Neural progenitor cell (in vitro differentiated cells): ENCODE measurements around the gene HOOK2. TPM values are rescaled to one million over a fixed set of nuclear protein-coding genes. Genes with fewer than 3 reads are reported as not detected.

Experiments
- DNase-seq: peaks from one replicate; pipeline ENCODE4 v3.0.0-alpha.2; 2016; ENCODE audit warnings: low spot score
- H2AFZ ChIP-seq: fragments of 200-600 bp; sonication (generic); replicated peaks from 2 replicates; pipeline ENCODE4 v1.6.1; 2016; ENCODE audit warnings: antibody characterized with exemption
- H3F3A ChIP-seq: fragments of 200-600 bp; sonication (generic); 2 replicates; pipeline ENCODE4 v1.6.1; 2016; ENCODE audit warnings: antibody characterized with exemption, low read depth
- H3K27ac ChIP-seq: fragments of 200-600 bp; sonication (generic); 2 replicates; pipeline ENCODE4 v1.5.1; 2016; ENCODE audit warnings: mild to moderate bottlenecking
- H3K27me3 ChIP-seq: fragments of 200-600 bp; sonication (generic); 2 replicates; pipeline ENCODE4 v1.6.1; 2016; ENCODE audit warnings: mild to moderate bottlenecking, moderate library complexity
- H3K36me3 ChIP-seq: fragments of 200-600 bp; sonication (generic); 2 replicates; pipeline ENCODE4 v1.5.1; 2016
- H3K4me1 ChIP-seq: fragments of 200-600 bp; sonication (generic); 2 replicates; pipeline ENCODE4 v1.6.1; 2016; ENCODE audit warnings: mixed run types
- H3K4me2 ChIP-seq: fragments of 200-600 bp; sonication (generic); 2 replicates; pipeline ENCODE4 v1.6.1; 2016
- H3K4me3 ChIP-seq: fragments of 200-600 bp; sonication (generic); 2 replicates; pipeline ENCODE4 v1.5.1; 2016
- H3K79me2 ChIP-seq: fragments of 200-600 bp; sonication (generic); 2 replicates; pipeline ENCODE4 v1.6.1; 2016; ENCODE audit warnings: low read depth
- H3K9ac ChIP-seq: fragments of 200-600 bp; sonication (generic); 2 replicates; pipeline ENCODE4 v1.6.1; 2016
- H3K9me3 ChIP-seq: fragments of 200-600 bp; sonication (generic); 2 replicates; pipeline ENCODE4 v1.5.1; 2016; ENCODE audit warnings: low read depth
- H4K20me1 ChIP-seq: fragments of 200-600 bp; sonication (generic); 2 replicates; pipeline ENCODE4 v1.6.1; 2016; ENCODE audit warnings: low read depth
- H3K27ac Mint-ChIP-seq: 3 replicates; pipeline ENCODE4 v1.8.0; 2021; ENCODE audit warnings: mixed read lengths
- H3K27me3 Mint-ChIP-seq: 2 replicates; pipeline ENCODE4 v1.8.0; 2022; ENCODE audit warnings: low read depth, mild to moderate bottlenecking, inconsistent platforms, moderate library complexity, mixed read lengths; ENCODE audit not compliant: insufficient read depth
- H3K36me3 Mint-ChIP-seq: 3 replicates; pipeline ENCODE4 v1.8.0; 2021; ENCODE audit warnings: mixed read lengths
- H3K4me1 Mint-ChIP-seq: 3 replicates; pipeline ENCODE4 v1.8.0; 2021; ENCODE audit warnings: mixed read lengths
- H3K4me3 Mint-ChIP-seq: 3 replicates; pipeline ENCODE4 v1.8.0; 2021; ENCODE audit warnings: mild to moderate bottlenecking, moderate library complexity, mixed read lengths
- H3K9me3 Mint-ChIP-seq: 3 replicates; pipeline ENCODE4 v1.8.0; 2020; ENCODE audit warnings: mixed read lengths
- CTCF ChIP-seq: fragments of 200-600 bp; sonication (generic); IDR thresholded peaks from 2 replicates; pipeline ENCODE4 v1.5.1; 2017; ENCODE audit warnings: antibody characterized with exemption, mild to moderate bottlenecking
- EZH2 ChIP-seq: fragments of 200-600 bp; sonication (generic); IDR thresholded peaks from 2 replicates; pipeline ENCODE4 v1.6.1; 2017; ENCODE audit warnings: antibody characterized with exemption, mild to moderate bottlenecking, moderate library complexity
- EZH2phosphoT487 ChIP-seq: fragments of 200-600 bp; sonication (generic); IDR thresholded peaks from 2 replicates; pipeline ENCODE4 v1.6.1; 2017; ENCODE audit warnings: antibody characterized with exemption
- total RNA-seq: library from RNA; depleted of rRNA; stranded (reverse); fragments of >200 nt; gene quantifications from 2 replicates; pipeline ENCODE4 v1.2.3, GENCODE V29; 2015; ENCODE audit warnings: low replicate concordance

The HOOK2 gene
- total RNA-seq, 1 donor from 2014 or later: 14.3 TPM

- H3K27ac Mint-ChIP-seq: no peak overlapping the region
- H3K4me2 ChIP-seq: no peak overlapping the region
- peaks cover 13% of the 10 kb centered on the region for H3K27me3 ChIP-seq
- no peaks in the 10 kb centered on the region for H3K9me3 ChIP-seq
- H3K27ac ChIP-seq: no peak overlapping the region
- H3K9me3 Mint-ChIP-seq: no peaks in the 10 kb centered on the region
- no peaks in the 10 kb centered on the region for H3K79me2 ChIP-seq
- no peaks in the 10 kb centered on the region for H4K20me1 ChIP-seq
- H3K36me3 Mint-ChIP-seq: peaks cover 4% of the 10 kb centered on the region
- H3F3A ChIP-seq: peaks cover 30% of the 10 kb centered on the region
- H3K4me3 ChIP-seq: no peak overlapping the region
- DNase-seq: no peak
- no peak for TF ChIP-seq CTCF
- TF ChIP-seq EZH2: no peak
- no peak for TF ChIP-seq EZH2phosphoT487
- H2AFZ ChIP-seq: no peak overlapping the region
- peaks cover 5% of the 10 kb centered on the region for H3K27me3 Mint-ChIP-seq
- H3K4me1 ChIP-seq: peaks cover 7% of the 10 kb centered on the region
- H3K36me3 ChIP-seq: no peaks in the 10 kb centered on the region
- peak overlapping the region; percentile 48 for H3K4me3 Mint-ChIP-seq
- peaks cover 15% of the 10 kb centered on the region for H3K4me1 Mint-ChIP-seq
- H3K9ac ChIP-seq: no peak overlapping the region
These were observed 3.0 kb downstream of the HOOK2 start for GRCh38 chr19:12772323-12772722.

GRCh38 chr19:12770922-12771321 lies 4.4 kb downstream of the HOOK2 start:
- no peaks in the 10 kb centered on the region for H3K79me2 ChIP-seq
- Mint-ChIP-seq H3K36me3 (peaks cover 4% of the 10 kb centered on the region), H3K27me3 (peaks cover 7% of the 10 kb centered on the region), H3K4me1 (peaks cover 16% of the 10 kb centered on the region), H3K27ac (no peak overlapping the region), H3K4me3 (no peak overlapping the region), H3K9me3 (no peaks in the 10 kb centered on the region)
- no peaks in the 10 kb centered on the region for H4K20me1 ChIP-seq
- peaks cover 7% of the 10 kb centered on the region for H3K4me1 ChIP-seq
- no peak overlapping the region for H3K27ac ChIP-seq
- no peaks in the 10 kb centered on the region for H3K36me3 ChIP-seq
- no peak for DNase-seq
- no peak overlapping the region for H2AFZ ChIP-seq
- H3K4me3 ChIP-seq: no peak overlapping the region
- peaks cover 34% of the 10 kb centered on the region for H3F3A ChIP-seq
- H3K27me3 ChIP-seq: peaks cover 13% of the 10 kb centered on the region
- no peak overlapping the region for H3K9ac ChIP-seq
- H3K9me3 ChIP-seq: no peaks in the 10 kb centered on the region
- no peak overlapping the region for H3K4me2 ChIP-seq
- TF ChIP-seq CTCF (no peak), EZH2phosphoT487 (no peak), EZH2 (no peak)

- Histone ChIP-seq H4K20me1 (no peaks in the 10 kb centered on the region), H3K4me3 (peak overlapping the region; percentile 19), H3K9me3 (no peaks in the 10 kb centered on the region), H3K4me1 (peaks cover 3% of the 10 kb centered on the region), H3K79me2 (no peaks in the 10 kb centered on the region), H3K36me3 (no peaks in the 10 kb centered on the region), H3F3A (peaks cover 29% of the 10 kb centered on the region), H3K4me2 (peak overlapping the region; percentile 57), H3K27ac (no peak overlapping the region), H3K27me3 (peaks cover 9% of the 10 kb centered on the region), H3K9ac (no peak overlapping the region), H2AFZ (no peak overlapping the region)
- Mint-ChIP-seq H3K9me3 (no peaks in the 10 kb centered on the region), H3K4me1 (peaks cover 16% of the 10 kb centered on the region), H3K36me3 (peaks cover 6% of the 10 kb centered on the region), H3K27ac (no peak overlapping the region), H3K27me3 (peaks cover 7% of the 10 kb centered on the region), H3K4me3 (peak overlapping the region; percentile 76)
- peak; percentile 92 for DNase-seq
- TF ChIP-seq EZH2: no peak
- TF ChIP-seq EZH2phosphoT487: no peak
- TF ChIP-seq CTCF: no peak
These were observed 5.7 kb downstream of the HOOK2 start for GRCh38 chr19:12769689-12770088.
